H1 (cell line): Measurements from ENCODE around the gene WDFY4. TPM values are rescaled to one million over a fixed set of nuclear protein-coding genes. Genes with fewer than 3 reads are reported as not detected.

Experiments used
- CTCF ChIA-PET: fragments of 300-600 bp; sonication (Branson Sonifier 250); formaldehyde crosslinking; loops from one replicate; lab custom pipeline; 2021; ENCODE audit not compliant: partially characterized antibody; lab: Charles Lee
- POLR2A ChIA-PET: fragments of 300-600 bp; sonication (Branson Sonifier 250); formaldehyde crosslinking; loops from one replicate; lab custom pipeline; 2021; ENCODE audit warnings: inconsistent platforms; ENCODE audit not compliant: partially characterized antibody; lab: Charles Lee
- DNase-seq, 2 experiments: peaks; one replicate each; pipeline versions ENCODE4 v3.0.0 to v3.0.0-alpha.2; 2010 to 2022; ENCODE audit warnings: low spot score in 2 of 2, low read depth in 1 of 2, mixed read lengths in 1 of 2
- FAIRE-seq: peaks from 2 replicates; lab custom pipeline; 2011; peaks lifted over from hg19 to GRCh38; lab: Jason Lieb, UNC
- H2AFZ ChIP-seq: 2 replicates; pipeline ENCODE4 v1.8.1; 2012; ENCODE audit warnings: low read length, inconsistent platforms
- H2AK5ac ChIP-seq: 2 replicates; pipeline ENCODE4 v1.6.1; 2013; ENCODE audit warnings: low read depth, low read length
- H2BK120ac ChIP-seq: replicated peaks from 2 replicates; pipeline ENCODE3; 2013; ENCODE audit warnings: low read depth, low read length, inconsistent platforms
- H2BK12ac ChIP-seq: 2 replicates; pipeline ENCODE4 v1.6.1; 2013; ENCODE audit warnings: low read depth, low read length
- H2BK15ac ChIP-seq: 2 replicates; pipeline ENCODE4 v1.6.1; 2013; ENCODE audit warnings: low read length
- H2BK20ac ChIP-seq: 2 replicates; pipeline ENCODE4 v1.6.1; 2013; ENCODE audit warnings: low read length
- H2BK5ac ChIP-seq: 2 replicates; pipeline ENCODE4 v1.6.1; 2013; ENCODE audit warnings: low read depth, low read length
- H3K14ac ChIP-seq: 2 replicates; pipeline ENCODE4 v1.6.1; 2013; ENCODE audit warnings: inconsistent platforms; ENCODE audit not compliant: insufficient read length
- H3K18ac ChIP-seq: 2 replicates; pipeline ENCODE4 v1.6.1; 2013; ENCODE audit warnings: low read length; ENCODE audit errors: extremely low read depth
- H3K23ac ChIP-seq: 2 replicates; pipeline ENCODE4 v1.6.1; 2013; ENCODE audit warnings: inconsistent platforms; ENCODE audit not compliant: insufficient read length
- H3K23me2 ChIP-seq: 2 replicates; pipeline ENCODE4 v1.6.1; 2013; ENCODE audit warnings: low read depth, low read length
- H3K27ac ChIP-seq: 2 replicates; pipeline ENCODE4 v1.6.1; 2011; ENCODE audit warnings: low read depth, low read length, inconsistent platforms
- H3K27me3 ChIP-seq, 4 experiments: replicated peaks in 1 of 4; 1 replicate in 1 of 4; 2 replicates in 3 of 4; pipeline versions ENCODE4 v1.6.1 to v1.8.1; 2011 to 2013; ENCODE audit warnings: low read length in 3 of 4, mild to moderate bottlenecking in 3 of 4, inconsistent platforms in 2 of 4, mixed read lengths in 2 of 4, moderate library complexity in 1 of 4; ENCODE audit not compliant: control insufficient read depth in 3 of 4, insufficient read depth in 3 of 4; ENCODE audit errors: extremely low read depth in 1 of 4
- H3K36me3 ChIP-seq, 4 experiments: 2 replicates each; pipeline versions ENCODE4 v1.6.1 to v1.8.1; 2011 to 2013; ENCODE audit warnings: mild to moderate bottlenecking in 4 of 4, low read length in 3 of 4, moderate library complexity in 2 of 4, control low read depth in 1 of 4, inconsistent platforms in 1 of 4; ENCODE audit not compliant: insufficient read depth in 4 of 4, control insufficient read depth in 2 of 4
- H3K4ac ChIP-seq: replicated peaks from 2 replicates; pipeline ENCODE3; 2013; ENCODE audit warnings: low read length, low read depth, mixed read lengths, inconsistent platforms; ENCODE audit not compliant: insufficient read length
- H3K4me1 ChIP-seq, 4 experiments: replicated peaks in 1 of 4; 1 replicate in 1 of 4; 2 replicates in 3 of 4; pipeline versions ENCODE4 v1.6.1 to v1.8.1; 2011 to 2013; ENCODE audit warnings: low read length in 3 of 4, inconsistent platforms in 2 of 4, mixed read lengths in 1 of 4; ENCODE audit not compliant: insufficient read depth in 4 of 4, control insufficient read depth in 3 of 4
- H3K4me2 ChIP-seq, 2 experiments: 2 replicates each; pipeline versions ENCODE4 v1.6.1 to v1.8.1; 2011 to 2013; ENCODE audit warnings: low read depth in 2 of 2, low read length in 2 of 2, control low read depth in 1 of 2, inconsistent platforms in 1 of 2, mild to moderate bottlenecking in 1 of 2; ENCODE audit not compliant: insufficient read depth in 1 of 2
- H3K4me3 ChIP-seq, 4 experiments: fragments of 200-600, 300-600 bp in 1 of 4; sonication (generic), shearing (Covaris generic), sonication (Bioruptor Twin) in 1 of 4; 2 replicates each; pipeline versions ENCODE4 v1.5.1 to v1.8.1; 2011 to 2016; ENCODE audit warnings: low read length in 4 of 4, low read depth in 3 of 4, control low read depth in 2 of 4, inconsistent platforms in 2 of 4, mild to moderate bottlenecking in 2 of 4, mixed read lengths in 1 of 4, moderate library complexity in 1 of 4; ENCODE audit not compliant: insufficient read depth in 2 of 4; ENCODE audit errors: extremely low read depth in 1 of 4
- H3K56ac ChIP-seq: replicated peaks from 2 replicates; pipeline ENCODE3; 2013; ENCODE audit warnings: low read depth, mild to moderate bottlenecking, mixed read lengths, low read length, inconsistent platforms; ENCODE audit not compliant: insufficient read length
- H3K79me1 ChIP-seq: 2 replicates; pipeline ENCODE4 v1.6.1; 2013; ENCODE audit warnings: low read depth, low read length, control low read depth
- H3K79me2 ChIP-seq, 2 experiments: 2 replicates each; pipeline versions ENCODE4 v1.6.1 to v1.8.1; 2012 to 2013; ENCODE audit warnings: low read length in 2 of 2, mild to moderate bottlenecking in 2 of 2, inconsistent platforms in 1 of 2; ENCODE audit not compliant: insufficient read depth in 2 of 2, control insufficient read depth in 1 of 2
- H3K9ac ChIP-seq, 4 experiments: replicated peaks in 1 of 4; 1 replicate in 1 of 4; 2 replicates in 3 of 4; pipeline versions ENCODE4 v1.6.1 to v1.8.1; 2011 to 2013; ENCODE audit warnings: low read depth in 3 of 4, low read length in 3 of 4, control low read depth in 2 of 4, mild to moderate bottlenecking in 2 of 4, moderate library complexity in 2 of 4, inconsistent platforms in 1 of 4; ENCODE audit errors: extremely low read depth in 1 of 4
- H3K9me3 ChIP-seq, 2 experiments: 2 replicates each; pipeline versions ENCODE4 v1.6.1 to v1.8.1; 2012 to 2013; ENCODE audit warnings: mild to moderate bottlenecking in 2 of 2, moderate library complexity in 2 of 2, control low read depth in 1 of 2, inconsistent platforms in 1 of 2, low read depth in 1 of 2, low read length in 1 of 2, mixed read lengths in 1 of 2; ENCODE audit not compliant: insufficient read depth in 2 of 2
- H4K20me1 ChIP-seq, 2 experiments: replicated peaks in 1 of 2; 2 replicates each; pipeline versions ENCODE3 to v1.8.1; 2011 to 2013; ENCODE audit warnings: inconsistent platforms in 2 of 2, low read length in 2 of 2, mild to moderate bottlenecking in 1 of 2; ENCODE audit not compliant: insufficient read depth in 2 of 2, control insufficient read depth in 1 of 2
- H4K5ac ChIP-seq: 2 replicates; pipeline ENCODE4 v1.6.1; 2013; ENCODE audit warnings: low read length, low read depth, mixed read lengths, inconsistent platforms; ENCODE audit not compliant: insufficient read length
- H4K8ac ChIP-seq: 2 replicates; pipeline ENCODE4 v1.8.0; 2013; ENCODE audit warnings: mild to moderate bottlenecking, moderate library complexity, low read length, inconsistent platforms; ENCODE audit not compliant: insufficient read depth; ENCODE audit errors: extremely low read depth
- H4K91ac ChIP-seq: replicated peaks from 2 replicates; pipeline ENCODE3; 2013; ENCODE audit warnings: low read length, mixed read lengths, inconsistent platforms; ENCODE audit not compliant: insufficient read length
- CTBP2 ChIP-seq: IDR thresholded peaks from 2 replicates; pipeline ENCODE4 v1.7.0; 2011; ENCODE audit warnings: borderline replicate concordance, mild to moderate bottlenecking, moderate library complexity, mixed read lengths, low read length; ENCODE audit not compliant: insufficient read depth, insufficient read length
- MAFK ChIP-seq: IDR thresholded peaks from 2 replicates; pipeline ENCODE4 v1.6.1; 2012; ENCODE audit warnings: low read depth, mild to moderate bottlenecking, improper control_type of control experiment, low read length
- PHF8 ChIP-seq: fragments of 200-600 bp; sonication (generic); conservative IDR thresholded peaks from 2 replicates; pipeline ENCODE4 v1.7.1; 2012; ENCODE audit warnings: low read depth, mild to moderate bottlenecking, inconsistent platforms, low read length, moderate library complexity
- POU5F1 ChIP-seq: IDR thresholded peaks from 2 replicates; pipeline ENCODE4 v1.6.1; 2011; ENCODE audit warnings: low read depth, mild to moderate bottlenecking, low read length, moderate library complexity
- SP1 ChIP-seq: IDR thresholded peaks from 2 replicates; pipeline ENCODE4 v1.6.1; 2011; ENCODE audit warnings: low read depth, low read length
- YY1 ChIP-seq: IDR thresholded peaks from 2 replicates; pipeline ENCODE4 v1.6.1; 2011; ENCODE audit warnings: low read depth, mild to moderate bottlenecking, low read length
- WGBS, 2 experiments: shearing (Covaris generic) in 1 of 2; methylation state at CpG; one replicate each; pipeline versions ENCODE4 v1.1.6 to v1.1.7; 2013 to 2015; ENCODE audit warnings: low lambda C conversion rate in 2 of 2, mixed read lengths in 2 of 2, inconsistent platforms in 1 of 2, low coverage in 1 of 2, missing lambda C conversion rate in 1 of 2; ENCODE audit not compliant: insufficient replicate concordance in 2 of 2, insufficient coverage in 1 of 2, insufficient read length in 1 of 2; ENCODE audit errors: extremely low coverage in 1 of 2, missing lambda C conversion rate in 1 of 2; 5-methylcytosine and 5-hydroxymethylcytosine counted together
- polyA plus RNA-seq, 7 experiments: library from polyadenylated mRNA; depleted of rRNA in 3 of 7; stranded (reverse) in 5 of 7; unstranded in 2 of 7; fragments of >200 nt in 5 of 7; fragments of 200-250 nt in 2 of 7; gene quantifications; 1 replicate in 5 of 7; 2 replicates in 1 of 7; 4 replicates in 1 of 7; pipeline versions ENCODE4 v1.2.1 to v1.2.3, GENCODE V29; 2011 to 2013; ENCODE audit warnings: missing spikeins in 2 of 7, mixed read lengths in 2 of 7
- total RNA-seq: library from RNA; stranded (reverse); fragmentation: NEBNext Ultra II Directional; extraction: Animal tissue kit (Norgen Biotek cat#: 25700); gene quantifications from 2 replicates; pipeline ENCODE4 v1.2.1, GENCODE V29; 2021
- TF ChIP-seq, protein P1 (sequence below), 3 experiments: IDR thresholded peaks; 1 replicate in 2 of 3; 2 replicates in 1 of 3; pipeline versions ENCODE4 v1.5.1 to v1.6.1; 2011; ENCODE audit warnings: low read length in 3 of 3, mild to moderate bottlenecking in 3 of 3, inconsistent platforms in 2 of 3, low read depth in 1 of 3, moderate library complexity in 1 of 3; ENCODE audit not compliant: insufficient read depth in 1 of 3; ENCODE audit errors: control extremely low read depth in 1 of 3

Gene WDFY4
- total and polyA plus RNA-seq, 2 of the 8 experiments (the other 6 are each of a cell fraction or from before 2014, with no cell fraction given) = not detected

DNA sequence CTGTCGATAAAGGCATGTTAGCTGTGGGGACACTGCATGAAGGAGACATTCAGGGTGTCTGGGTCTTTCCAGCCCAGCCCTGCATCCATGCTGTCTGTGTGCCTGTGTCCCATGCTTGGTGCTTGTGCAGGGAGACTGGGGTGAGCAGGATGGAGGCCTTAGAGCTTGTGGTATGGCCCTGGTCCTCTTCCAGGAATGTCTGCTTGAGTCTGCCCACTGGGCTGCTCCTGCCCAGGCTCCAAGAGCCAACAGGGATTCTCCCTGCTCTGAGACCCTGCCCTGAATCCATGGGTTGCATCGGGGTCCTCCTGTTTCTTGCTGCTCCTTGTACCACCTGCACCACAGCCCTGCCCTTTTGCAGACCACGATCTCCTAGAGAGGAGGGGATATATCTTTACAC lies 48.4 kb upstream of the WDFY4 start:
- POLR2A ChIA-PET = no interaction called here

More for the DNA sequence above, 48.4 kb upstream of the WDFY4 start:
- Histone ChIP-seq H2BK15ac (no peak overlapping the region), H3K23me2 (peaks cover 6% of the 10 kb centered on the region; the same call in 1 of the 2 replicates), H3K27me3 (no peaks in the 10 kb centered on the region), H3K9me3 (no peaks in the 10 kb centered on the region), H2AFZ (no peak overlapping the region), H3K4ac (no peak overlapping the region), H3K79me2 (no peaks in the 10 kb centered on the region), H2AK5ac (no peak overlapping the region), H4K91ac (no peak overlapping the region), H4K8ac (no peak overlapping the region), H3K4me2 (no peak overlapping the region), H3K18ac (no peak overlapping the region), H3K23ac (no peak overlapping the region), H3K4me1 (no peaks in the 10 kb centered on the region), H4K20me1 (no peaks in the 10 kb centered on the region), H2BK5ac (no peak overlapping the region), H4K5ac (no peak overlapping the region), H3K4me3 (no peak overlapping the region), H2BK20ac (no peak overlapping the region), H3K9ac (no peak overlapping the region), H3K27ac (no peak overlapping the region), H3K36me3 (no peaks in the 10 kb centered on the region), H3K56ac (no peak overlapping the region), H3K79me1 (no peaks in the 10 kb centered on the region), H2BK12ac (no peak overlapping the region), H2BK120ac (no peak overlapping the region), H3K14ac (no peak overlapping the region)
- WGBS, 2 experiments = 86% methylated on average over 3 of the region's 3 CpGs; no CpG with 5 or more reads in 1 of the 2 experiments
- TF ChIP-seq SP1 (no peak), CTBP2 (no peak), MAFK (no peak), PHF8 (no peak), POU5F1 (no peak), YY1 (no peak)
- TF ChIP-seq, protein P1, sequence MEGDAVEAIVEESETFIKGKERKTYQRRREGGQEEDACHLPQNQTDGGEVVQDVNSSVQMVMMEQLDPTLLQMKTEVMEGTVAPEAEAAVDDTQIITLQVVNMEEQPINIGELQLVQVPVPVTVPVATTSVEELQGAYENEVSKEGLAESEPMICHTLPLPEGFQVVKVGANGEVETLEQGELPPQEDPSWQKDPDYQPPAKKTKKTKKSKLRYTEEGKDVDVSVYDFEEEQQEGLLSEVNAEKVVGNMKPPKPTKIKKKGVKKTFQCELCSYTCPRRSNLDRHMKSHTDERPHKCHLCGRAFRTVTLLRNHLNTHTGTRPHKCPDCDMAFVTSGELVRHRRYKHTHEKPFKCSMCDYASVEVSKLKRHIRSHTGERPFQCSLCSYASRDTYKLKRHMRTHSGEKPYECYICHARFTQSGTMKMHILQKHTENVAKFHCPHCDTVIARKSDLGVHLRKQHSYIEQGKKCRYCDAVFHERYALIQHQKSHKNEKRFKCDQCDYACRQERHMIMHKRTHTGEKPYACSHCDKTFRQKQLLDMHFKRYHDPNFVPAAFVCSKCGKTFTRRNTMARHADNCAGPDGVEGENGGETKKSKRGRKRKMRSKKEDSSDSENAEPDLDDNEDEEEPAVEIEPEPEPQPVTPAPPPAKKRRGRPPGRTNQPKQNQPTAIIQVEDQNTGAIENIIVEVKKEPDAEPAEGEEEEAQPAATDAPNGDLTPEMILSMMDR (IDR thresholded peaks at IDR 0.05; ENCODE audit: control extremely low read depth in 1 of 3, insufficient read depth in 1 of 3, low read depth in 1 of 3, low read length in 3 of 3) = no peak
- DNase-seq = no peak
- CTCF ChIA-PET = interaction anchor here (1.2 to 3.8 kb wide), 2 partner anchors 20 to 21 kb away, joined by 6 to 15 read pairs; no protein-coding TSS in a partner anchor
- FAIRE-seq = no peak
